Measurements from ENCODE around the gene RNF133. TPM values are rescaled to one million over a fixed set of nuclear protein-coding genes. Genes with fewer than 3 reads are reported as not detected.

Gene RNF133
- total and polyA plus RNA-seq, 2 experiments from 2014 or later = not detected

GRCh38 chr7:122709930-122710646, 11.2 kb upstream of the RNF133 start:
- in situ Hi-C loops (cut with MboI) = no loop called here
- Histone ChIP-seq H3K4me3 (no peak overlapping the region), H3K36me3 (ENCODE audit: low read depth) (no peaks in the 10 kb centered on the region)

DNA sequence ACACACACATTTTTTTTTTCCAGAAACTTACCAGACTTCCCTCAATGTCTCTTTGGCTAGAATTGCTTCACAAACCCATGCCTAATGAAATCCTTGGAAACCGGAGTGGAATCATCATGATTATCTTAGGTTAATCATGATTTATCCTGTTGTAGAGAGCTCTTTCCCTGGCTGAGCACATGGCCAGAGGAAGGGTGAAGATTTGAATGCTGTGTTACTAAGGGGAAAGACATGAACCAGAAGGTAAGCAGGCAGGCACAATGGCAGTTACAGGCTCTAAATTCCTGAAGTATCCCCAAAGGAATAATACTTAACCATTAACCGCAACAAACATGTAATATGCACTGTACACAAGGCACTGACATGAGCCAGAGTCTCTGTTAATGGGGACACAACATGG, 7.9 kb upstream of the RNF133 start:
- H3F3A ChIP-seq (ENCODE audit: insufficient read depth) = no peaks in the 10 kb centered on the region
- TF ChIP-seq EZH2phosphoT487 (IDR thresholded peaks at IDR 0.05; ENCODE audit: insufficient read depth, low read depth) = no peak
- TF ChIP-seq EZH2 (IDR thresholded peaks at IDR 0.05; ENCODE audit: insufficient read depth, poor library complexity, severe bottlenecking) = no peak
- in situ Hi-C loops (cut with MboI) = no loop called here
- no peaks in the 10 kb centered on the region for H3K4me1 ChIP-seq (ENCODE audit: insufficient read depth)
- H3K79me2 ChIP-seq (ENCODE audit: insufficient read depth) = no peaks in the 10 kb centered on the region
- no peak overlapping the region for H2AFZ ChIP-seq
- no peak overlapping the region for H3K4me2 ChIP-seq (ENCODE audit: unreplicated experiment)
- no peak overlapping the region for H3K27ac ChIP-seq
- H3K9me2 ChIP-seq (ENCODE audit: insufficient read depth) = no peaks in the 10 kb centered on the region
- no peaks in the 10 kb centered on the region for H3K9me3 ChIP-seq (ENCODE audit: low read depth)
- no peak overlapping the region for H3K4me3 ChIP-seq
- no peak for DNase-seq
- no peaks in the 10 kb centered on the region for H3K27me3 ChIP-seq (replicated peaks; ENCODE audit: insufficient read depth)
- WGBS, 2 experiments (ENCODE audit: low coverage in 1 of 2, low lambda C conversion rate in 2 of 2, missing lambda C conversion rate in 2 of 2) = 27 to 31% methylated on average over 2 of the region's 2 CpGs
- no peaks in the 10 kb centered on the region for H4K20me1 ChIP-seq (ENCODE audit: insufficient read depth)
- no peaks in the 10 kb centered on the region for H3K36me3 ChIP-seq (ENCODE audit: low read depth)
- H3K9ac ChIP-seq = no peak overlapping the region

More at GRCh38 chr7:122709930-122710646, 11.2 kb upstream of the RNF133 start:
- no peaks in the 10 kb centered on the region for H4K20me1 ChIP-seq (ENCODE audit: insufficient read depth)
- no peak overlapping the region for H3K9ac ChIP-seq
- no peak overlapping the region for H3K27ac ChIP-seq
- no peaks in the 10 kb centered on the region for H3K9me3 ChIP-seq (ENCODE audit: low read depth)
- no peaks in the 10 kb centered on the region for H3K4me1 ChIP-seq (ENCODE audit: insufficient read depth)
- H2AFZ ChIP-seq = no peak overlapping the region
- no peak for DNase-seq
- no peak overlapping the region for H3K4me2 ChIP-seq (ENCODE audit: unreplicated experiment)
- no peaks in the 10 kb centered on the region for H3K79me2 ChIP-seq (ENCODE audit: insufficient read depth)
- 23 to 27% methylated on average over 6 to 7 of the region's 7 CpGs for WGBS, 2 experiments (ENCODE audit: low coverage in 1 of 2, low lambda C conversion rate in 2 of 2, missing lambda C conversion rate in 2 of 2)
- H3K9me2 ChIP-seq (ENCODE audit: insufficient read depth) = no peaks in the 10 kb centered on the region
- no peak for TF ChIP-seq EZH2 (IDR thresholded peaks at IDR 0.05; ENCODE audit: insufficient read depth, poor library complexity, severe bottlenecking)
- TF ChIP-seq EZH2phosphoT487 (IDR thresholded peaks at IDR 0.05; ENCODE audit: insufficient read depth, low read depth) = no peak
- H3F3A ChIP-seq (ENCODE audit: insufficient read depth) = no peaks in the 10 kb centered on the region
- H3K27me3 ChIP-seq (replicated peaks; ENCODE audit: insufficient read depth) = no peaks in the 10 kb centered on the region

GRCh38 chr7:122702872-122703510, 4.1 kb upstream of the RNF133 start, which contains the start of gene RNF148:
Gene RNF148 (minus strand): TSS chr7:122702922. CDS start chr7:122702750, 172 bp downstream.
- in situ Hi-C loops (cut with MboI) = no loop called here
- Histone ChIP-seq H3K4me2 (ENCODE audit: unreplicated experiment) (no peak within 1 kb of the TSS), H3K27ac (no peak within 1 kb of the TSS), H3K27me3 (replicated peaks; ENCODE audit: insufficient read depth) (no peaks in the 10 kb centered on the region), H3F3A (ENCODE audit: insufficient read depth) (no peaks in the 10 kb centered on the region), H3K79me2 (ENCODE audit: insufficient read depth) (no peaks in the 10 kb centered on the region), H3K9ac (no peak within 1 kb of the TSS), H2AFZ (no peak within 1 kb of the TSS), H3K4me3 (no peak within 1 kb of the TSS), H3K4me1 (ENCODE audit: insufficient read depth) (no peaks in the 10 kb centered on the region), H3K9me2 (ENCODE audit: insufficient read depth) (no peaks in the 10 kb centered on the region), H4K20me1 (ENCODE audit: insufficient read depth) (no peaks in the 10 kb centered on the region), H3K9me3 (ENCODE audit: low read depth) (no peaks in the 10 kb centered on the region), H3K36me3 (ENCODE audit: low read depth) (no peaks in the 10 kb centered on the region)
- 39 to 47% methylated on average over 1 of the region's 1 CpG for WGBS, 2 experiments (ENCODE audit: low coverage in 1 of 2, low lambda C conversion rate in 2 of 2, missing lambda C conversion rate in 2 of 2)
- no peak for TF ChIP-seq EZH2 (IDR thresholded peaks at IDR 0.05; ENCODE audit: insufficient read depth, poor library complexity, severe bottlenecking)
- TF ChIP-seq EZH2phosphoT487 (IDR thresholded peaks at IDR 0.05; ENCODE audit: insufficient read depth, low read depth) = no peak
- DNase-seq = no peak

- in situ Hi-C loops (cut with MboI) = no loop called here
- no peak for TF ChIP-seq EZH2phosphoT487 (IDR thresholded peaks at IDR 0.05; ENCODE audit: insufficient read depth, low read depth)
- TF ChIP-seq EZH2 (IDR thresholded peaks at IDR 0.05; ENCODE audit: insufficient read depth, poor library complexity, severe bottlenecking) = no peak
- Histone ChIP-seq H3K4me2 (ENCODE audit: unreplicated experiment) (no peak overlapping the region), H3K27me3 (replicated peaks; ENCODE audit: insufficient read depth) (no peaks in the 10 kb centered on the region), H3K79me2 (ENCODE audit: insufficient read depth) (no peaks in the 10 kb centered on the region), H3K36me3 (ENCODE audit: low read depth) (no peaks in the 10 kb centered on the region), H3F3A (ENCODE audit: insufficient read depth) (no peaks in the 10 kb centered on the region), H3K9me3 (ENCODE audit: low read depth) (no peaks in the 10 kb centered on the region), H3K4me1 (ENCODE audit: insufficient read depth) (no peaks in the 10 kb centered on the region), H3K9me2 (ENCODE audit: insufficient read depth) (no peaks in the 10 kb centered on the region), H3K9ac (no peak overlapping the region), H2AFZ (no peak overlapping the region), H4K20me1 (ENCODE audit: insufficient read depth) (no peaks in the 10 kb centered on the region), H3K27ac (no peak overlapping the region), H3K4me3 (no peak overlapping the region)
- 50 to 81% methylated on average over 1 of the region's 1 CpG for WGBS, 2 experiments (ENCODE audit: low coverage in 1 of 2, low lambda C conversion rate in 2 of 2, missing lambda C conversion rate in 2 of 2)
- no peak for DNase-seq
These were observed 3.1 kb downstream of the RNF133 start for GRCh38 chr7:122695816-122696215.
